Epithelial cell of proximal tubule (primary cell): ENCODE measurements around the gene SLC23A2. TPM values are rescaled to one million over a fixed set of nuclear protein-coding genes. Genes with fewer than 3 reads are reported as not detected.

Source experiments
- DNase-seq: peaks from one replicate; pipeline ENCODE4 v3.0.0-alpha.2; 2011; ENCODE audit warnings: low read depth
- H3K4me3 ChIP-seq: 2 replicates; pipeline ENCODE4 v1.5.1; 2011; ENCODE audit warnings: low read depth, mild to moderate bottlenecking, low read length
- CTCF ChIP-seq: conservative IDR thresholded peaks from 2 replicates; pipeline ENCODE4 v1.5.1; 2012; ENCODE audit warnings: low read depth, mild to moderate bottlenecking, low read length
- total RNA-seq: library from RNA; depleted of rRNA; stranded (reverse); fragments of >200 nt; gene quantifications from 2 replicates; pipeline ENCODE4 v1.2.3, GENCODE V29; 2015

SLC23A2 gene
- total RNA-seq, 1 donor from 2014 or later = 5.3 TPM

GRCh38 chr20:4894409-4894808 lies 106.9 kb downstream of the SLC23A2 start:
- TF ChIP-seq CTCF = no peak
- DNase-seq = no peak
- H3K4me3 ChIP-seq = no peak overlapping the region

GRCh38 chr20:4893709-4894108 lies 107.6 kb downstream of the SLC23A2 start:
- TF ChIP-seq CTCF = no peak
- no peak for DNase-seq
- H3K4me3 ChIP-seq = no peak overlapping the region

GRCh38 chr20:4891997-4892396 lies 109.3 kb downstream of the SLC23A2 start:
- DNase-seq = no peak
- H3K4me3 ChIP-seq = no peak overlapping the region
- TF ChIP-seq CTCF = no peak

- TF ChIP-seq CTCF = no peak
- H3K4me3 ChIP-seq = no peak overlapping the region
- no peak for DNase-seq
These were observed 110.0 kb downstream of the SLC23A2 start for GRCh38 chr20:4891190-4891763.

- no peak overlapping the region for H3K4me3 ChIP-seq
- TF ChIP-seq CTCF = no peak
- no peak for DNase-seq
These were observed 111.9 kb downstream of the SLC23A2 start for GRCh38 chr20:4889446-4889845.

GRCh38 chr20:4887586-4887985 lies 113.7 kb downstream of the SLC23A2 start:
- DNase-seq = no peak
- no peak overlapping the region for H3K4me3 ChIP-seq
- no peak for TF ChIP-seq CTCF

- no peak for TF ChIP-seq CTCF
- H3K4me3 ChIP-seq = no peak overlapping the region
- DNase-seq = no peak
These were observed 114.4 kb downstream of the SLC23A2 start for GRCh38 chr20:4886771-4887527.
